Measurements from ENCODE around the gene SMOC2.

DNA sequence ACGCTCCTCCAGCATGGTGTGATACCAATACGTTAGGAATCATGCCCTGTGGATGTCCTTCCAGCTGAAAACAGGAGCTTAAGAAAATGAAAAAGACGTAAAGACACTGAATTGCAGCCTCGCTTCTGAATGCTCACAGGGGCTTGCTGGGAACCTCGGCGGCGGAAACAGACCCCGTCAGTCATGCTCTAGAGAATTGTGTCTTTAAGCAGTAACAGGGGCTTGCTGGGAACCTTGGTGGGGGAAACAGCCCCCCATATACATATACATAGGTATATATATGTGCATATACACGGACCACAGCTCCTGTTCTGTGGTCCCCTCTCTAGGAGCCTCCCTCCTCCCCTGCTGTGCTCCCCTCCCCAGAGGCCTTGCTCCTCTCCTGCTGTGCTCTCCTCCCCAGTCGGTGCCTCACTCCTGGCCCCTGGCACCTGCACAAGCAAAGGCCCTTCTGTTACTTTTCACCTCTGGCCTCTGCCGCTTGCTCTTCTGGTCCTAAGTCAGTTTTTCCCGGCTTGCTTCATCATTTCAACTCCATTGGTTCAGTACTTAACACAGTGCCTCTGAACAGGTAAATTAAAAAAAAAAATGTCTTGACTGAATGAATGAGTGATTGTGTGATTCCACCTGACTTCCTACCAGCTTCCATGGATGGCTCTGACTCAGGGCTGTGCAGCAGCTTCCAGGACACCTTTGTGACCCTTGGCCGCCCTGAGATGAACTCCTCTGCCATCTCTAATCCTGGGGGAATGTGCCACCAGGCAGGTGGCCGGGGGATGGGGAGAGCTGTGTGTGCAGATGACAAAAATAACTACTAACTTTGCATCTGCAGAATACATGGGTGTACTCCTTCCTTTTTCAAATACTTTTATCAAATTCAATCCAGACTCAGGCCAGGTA, 246.1 kb downstream of the SMOC2 start:
- TF ChIP-seq, protein P1, sequence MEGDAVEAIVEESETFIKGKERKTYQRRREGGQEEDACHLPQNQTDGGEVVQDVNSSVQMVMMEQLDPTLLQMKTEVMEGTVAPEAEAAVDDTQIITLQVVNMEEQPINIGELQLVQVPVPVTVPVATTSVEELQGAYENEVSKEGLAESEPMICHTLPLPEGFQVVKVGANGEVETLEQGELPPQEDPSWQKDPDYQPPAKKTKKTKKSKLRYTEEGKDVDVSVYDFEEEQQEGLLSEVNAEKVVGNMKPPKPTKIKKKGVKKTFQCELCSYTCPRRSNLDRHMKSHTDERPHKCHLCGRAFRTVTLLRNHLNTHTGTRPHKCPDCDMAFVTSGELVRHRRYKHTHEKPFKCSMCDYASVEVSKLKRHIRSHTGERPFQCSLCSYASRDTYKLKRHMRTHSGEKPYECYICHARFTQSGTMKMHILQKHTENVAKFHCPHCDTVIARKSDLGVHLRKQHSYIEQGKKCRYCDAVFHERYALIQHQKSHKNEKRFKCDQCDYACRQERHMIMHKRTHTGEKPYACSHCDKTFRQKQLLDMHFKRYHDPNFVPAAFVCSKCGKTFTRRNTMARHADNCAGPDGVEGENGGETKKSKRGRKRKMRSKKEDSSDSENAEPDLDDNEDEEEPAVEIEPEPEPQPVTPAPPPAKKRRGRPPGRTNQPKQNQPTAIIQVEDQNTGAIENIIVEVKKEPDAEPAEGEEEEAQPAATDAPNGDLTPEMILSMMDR (IDR thresholded peaks at IDR 0.05; ENCODE audit: low read depth, low read length) = no peak
- no peak for TF ChIP-seq EZH2phosphoT487 (IDR thresholded peaks at IDR 0.05; ENCODE audit: low read depth)

All from OCI-LY3 (cell line).